GM23338 (cell line): ENCODE data around the gene EGFL6. TPM values are rescaled to one million over a fixed set of nuclear protein-coding genes. Genes with fewer than 3 reads are reported as not detected.

Source experiments
- ATAC-seq: fragments of 200-7000 bp; cut with Tn5 transposase; 3 replicates; pipeline ENCODE4 v1.9.1; 2020
- DNase-seq: peaks from one replicate; pipeline ENCODE4 v3.0.0-alpha.2; 2015; ENCODE audit warnings: low spot score
- H2AFZ ChIP-seq: fragments of 200-600 bp; sonication (generic); 2 replicates; pipeline ENCODE4 v1.8.0; 2016; ENCODE audit warnings: antibody characterized with exemption, mild to moderate bottlenecking, moderate library complexity
- H3F3A ChIP-seq: fragments of 200-600 bp; sonication (generic); replicated peaks from 2 replicates; pipeline ENCODE4 v1.8.0; 2017; ENCODE audit warnings: antibody characterized with exemption, mixed run types, low read depth
- H3K27ac ChIP-seq: fragments of 200-600 bp; sonication (generic); 2 replicates; pipeline ENCODE4 v1.6.1; 2016; ENCODE audit warnings: low read depth
- H3K27me3 ChIP-seq: fragments of 200-600 bp; sonication (generic); 2 replicates; pipeline ENCODE4 v1.8.0; 2016; ENCODE audit warnings: mild to moderate bottlenecking, mixed run types, moderate library complexity; ENCODE audit not compliant: insufficient read depth
- H3K36me3 ChIP-seq: fragments of 200-600 bp; sonication (generic); 2 replicates; pipeline ENCODE4 v1.8.0; 2016; ENCODE audit warnings: mild to moderate bottlenecking; ENCODE audit not compliant: insufficient read depth
- H3K4me1 ChIP-seq: fragments of 200-600 bp; sonication (generic); 2 replicates; pipeline ENCODE4 v1.8.0; 2016; ENCODE audit warnings: mild to moderate bottlenecking, moderate library complexity; ENCODE audit not compliant: insufficient read depth
- H3K4me2 ChIP-seq: fragments of 200-600 bp; sonication (generic); 2 replicates; pipeline ENCODE4 v1.7.1; 2017; ENCODE audit warnings: mixed run types
- H3K4me3 ChIP-seq: fragments of 200-600 bp; sonication (generic); 2 replicates; pipeline ENCODE4 v1.6.1; 2016; ENCODE audit warnings: mixed run types
- H3K79me2 ChIP-seq: fragments of 200-600 bp; sonication (generic); replicated peaks from 2 replicates; pipeline ENCODE4 v1.8.0; 2017; ENCODE audit warnings: mild to moderate bottlenecking; ENCODE audit not compliant: insufficient read depth
- H3K9me2 ChIP-seq: fragments of 200-600 bp; sonication (generic); 2 replicates; pipeline ENCODE4 v1.8.0; 2017; ENCODE audit not compliant: insufficient read depth
- H4K20me1 ChIP-seq: fragments of 200-600 bp; sonication (generic); replicated peaks from 2 replicates; pipeline ENCODE4 v1.8.0; 2017; ENCODE audit warnings: mild to moderate bottlenecking; ENCODE audit not compliant: insufficient read depth
- H3K27ac Mint-ChIP-seq: 2 replicates; pipeline ENCODE4 v1.8.0; 2020; ENCODE audit warnings: inconsistent platforms, mild to moderate bottlenecking, moderate library complexity, mixed read lengths
- H3K27me3 Mint-ChIP-seq: 3 replicates; pipeline ENCODE4 v1.8.0; 2022; ENCODE audit warnings: low read depth, mild to moderate bottlenecking, moderate library complexity, mixed read lengths, inconsistent platforms; ENCODE audit not compliant: insufficient read depth, poor library complexity
- H3K36me3 Mint-ChIP-seq: 3 replicates; pipeline ENCODE4 v1.8.0; 2021; ENCODE audit warnings: low read depth, mild to moderate bottlenecking, inconsistent platforms, moderate library complexity, mixed read lengths
- H3K4me1 Mint-ChIP-seq: 3 replicates; pipeline ENCODE4 v1.8.0; 2020; ENCODE audit warnings: mild to moderate bottlenecking, inconsistent platforms, mixed read lengths
- H3K4me3 Mint-ChIP-seq: 3 replicates; pipeline ENCODE4 v1.8.0; 2021; ENCODE audit warnings: moderate library complexity, mild to moderate bottlenecking, inconsistent platforms, mixed read lengths
- H3K9me3 Mint-ChIP-seq: 3 replicates; pipeline ENCODE4 v1.8.0; 2020; ENCODE audit warnings: moderate library complexity, mild to moderate bottlenecking, inconsistent platforms, mixed read lengths
- EZH2phosphoT487 ChIP-seq: fragments of 200-600 bp; sonication (generic); IDR thresholded peaks from one replicate; pipeline ENCODE4 v1.8.1; 2018; ENCODE audit warnings: antibody characterized with exemption; ENCODE audit not compliant: unreplicated experiment
- JUNB ChIP-seq: IDR thresholded peaks from one replicate; pipeline ENCODE4 v1.6.1; 2016; ENCODE audit warnings: antibody characterized with exemption; ENCODE audit not compliant: unreplicated experiment
- POLR2AphosphoS5 ChIP-seq: IDR thresholded peaks from 2 replicates; pipeline ENCODE4 v1.6.1; 2016; ENCODE audit warnings: antibody characterized with exemption, low read depth
- STAT1 ChIP-seq: IDR thresholded peaks from one replicate; pipeline ENCODE4 v1.6.1; 2016; ENCODE audit warnings: antibody characterized with exemption; ENCODE audit not compliant: unreplicated experiment
- polyA plus RNA-seq: library from polyadenylated mRNA; unstranded; fragments of >200 nt; fragmentation: Nextera tagmentation; extraction: Ambion mirVana; gene quantifications from 2 replicates; pipeline ENCODE4 v1.2.1, GENCODE V29; 2016
- total RNA-seq: library from RNA; depleted of rRNA; stranded (reverse); fragments of >200 nt; shearing (Covaris generic); gene quantifications from 2 replicates; pipeline ENCODE4 v1.2.3, GENCODE V29; 2014
- TF ChIP-seq, protein P1 (sequence below): IDR thresholded peaks from 2 replicates; pipeline ENCODE4 v1.6.1; 2016; ENCODE audit warnings: antibody characterized with exemption
- TF ChIP-seq, protein P2 (sequence below): fragments of 250-450 bp; sonication (Bioruptor Pico); IDR thresholded peaks from 2 replicates; pipeline ENCODE4 v1.5.0; 2020; ENCODE audit warnings: mild to moderate bottlenecking, moderate library complexity

Gene EGFL6
- total and polyA plus RNA-seq, 2 experiments from 2014 or later, result 1.2 to 2.6 TPM

DNA sequence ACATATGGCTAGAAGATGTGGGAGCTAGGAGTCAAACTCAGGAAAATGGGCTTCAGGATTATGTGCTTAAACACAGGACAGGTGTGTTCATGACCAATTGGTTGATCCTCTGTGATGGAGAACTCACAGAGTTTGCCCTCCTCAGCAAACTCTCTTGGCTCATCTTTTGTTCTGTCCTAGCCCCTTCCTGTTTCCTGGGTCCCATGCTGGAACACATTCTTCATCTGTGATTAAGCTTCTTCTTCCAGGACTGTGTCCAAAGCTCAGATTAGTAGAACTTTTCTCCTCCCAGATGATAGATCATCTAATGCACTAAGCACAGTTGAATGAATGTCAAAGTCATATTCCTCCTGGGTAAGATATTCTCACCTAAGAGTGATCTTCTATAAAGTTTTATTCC, 44.8 kb downstream of the EGFL6 start:
- no peaks in the 10 kb centered on the region for H3F3A ChIP-seq
- peaks cover 5% of the 10 kb centered on the region; the same call in 1 of the 2 replicates for H3K4me1 ChIP-seq
- Mint-ChIP-seq H3K27me3 (no peaks in the 10 kb centered on the region), H3K4me1 (no peaks in the 10 kb centered on the region), H3K27ac (no peak overlapping the region), H3K36me3 (0 out of 3 replicates have a peak, but pooled peaks cover 3% of the 10 kb centered on the region), H3K4me3 (no peak overlapping the region), H3K9me3 (peaks cover 2% of the 10 kb centered on the region; the same call in 2 of the 3 replicates)
- TF ChIP-seq POLR2AphosphoS5, result no peak
- no peak for TF ChIP-seq EZH2phosphoT487
- TF ChIP-seq JUNB, result no peak
- TF ChIP-seq, protein P1, sequence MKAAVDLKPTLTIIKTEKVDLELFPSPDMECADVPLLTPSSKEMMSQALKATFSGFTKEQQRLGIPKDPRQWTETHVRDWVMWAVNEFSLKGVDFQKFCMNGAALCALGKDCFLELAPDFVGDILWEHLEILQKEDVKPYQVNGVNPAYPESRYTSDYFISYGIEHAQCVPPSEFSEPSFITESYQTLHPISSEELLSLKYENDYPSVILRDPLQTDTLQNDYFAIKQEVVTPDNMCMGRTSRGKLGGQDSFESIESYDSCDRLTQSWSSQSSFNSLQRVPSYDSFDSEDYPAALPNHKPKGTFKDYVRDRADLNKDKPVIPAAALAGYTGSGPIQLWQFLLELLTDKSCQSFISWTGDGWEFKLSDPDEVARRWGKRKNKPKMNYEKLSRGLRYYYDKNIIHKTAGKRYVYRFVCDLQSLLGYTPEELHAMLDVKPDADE, result no peak
- no peak for TF ChIP-seq STAT1
- TF ChIP-seq, protein P2, sequence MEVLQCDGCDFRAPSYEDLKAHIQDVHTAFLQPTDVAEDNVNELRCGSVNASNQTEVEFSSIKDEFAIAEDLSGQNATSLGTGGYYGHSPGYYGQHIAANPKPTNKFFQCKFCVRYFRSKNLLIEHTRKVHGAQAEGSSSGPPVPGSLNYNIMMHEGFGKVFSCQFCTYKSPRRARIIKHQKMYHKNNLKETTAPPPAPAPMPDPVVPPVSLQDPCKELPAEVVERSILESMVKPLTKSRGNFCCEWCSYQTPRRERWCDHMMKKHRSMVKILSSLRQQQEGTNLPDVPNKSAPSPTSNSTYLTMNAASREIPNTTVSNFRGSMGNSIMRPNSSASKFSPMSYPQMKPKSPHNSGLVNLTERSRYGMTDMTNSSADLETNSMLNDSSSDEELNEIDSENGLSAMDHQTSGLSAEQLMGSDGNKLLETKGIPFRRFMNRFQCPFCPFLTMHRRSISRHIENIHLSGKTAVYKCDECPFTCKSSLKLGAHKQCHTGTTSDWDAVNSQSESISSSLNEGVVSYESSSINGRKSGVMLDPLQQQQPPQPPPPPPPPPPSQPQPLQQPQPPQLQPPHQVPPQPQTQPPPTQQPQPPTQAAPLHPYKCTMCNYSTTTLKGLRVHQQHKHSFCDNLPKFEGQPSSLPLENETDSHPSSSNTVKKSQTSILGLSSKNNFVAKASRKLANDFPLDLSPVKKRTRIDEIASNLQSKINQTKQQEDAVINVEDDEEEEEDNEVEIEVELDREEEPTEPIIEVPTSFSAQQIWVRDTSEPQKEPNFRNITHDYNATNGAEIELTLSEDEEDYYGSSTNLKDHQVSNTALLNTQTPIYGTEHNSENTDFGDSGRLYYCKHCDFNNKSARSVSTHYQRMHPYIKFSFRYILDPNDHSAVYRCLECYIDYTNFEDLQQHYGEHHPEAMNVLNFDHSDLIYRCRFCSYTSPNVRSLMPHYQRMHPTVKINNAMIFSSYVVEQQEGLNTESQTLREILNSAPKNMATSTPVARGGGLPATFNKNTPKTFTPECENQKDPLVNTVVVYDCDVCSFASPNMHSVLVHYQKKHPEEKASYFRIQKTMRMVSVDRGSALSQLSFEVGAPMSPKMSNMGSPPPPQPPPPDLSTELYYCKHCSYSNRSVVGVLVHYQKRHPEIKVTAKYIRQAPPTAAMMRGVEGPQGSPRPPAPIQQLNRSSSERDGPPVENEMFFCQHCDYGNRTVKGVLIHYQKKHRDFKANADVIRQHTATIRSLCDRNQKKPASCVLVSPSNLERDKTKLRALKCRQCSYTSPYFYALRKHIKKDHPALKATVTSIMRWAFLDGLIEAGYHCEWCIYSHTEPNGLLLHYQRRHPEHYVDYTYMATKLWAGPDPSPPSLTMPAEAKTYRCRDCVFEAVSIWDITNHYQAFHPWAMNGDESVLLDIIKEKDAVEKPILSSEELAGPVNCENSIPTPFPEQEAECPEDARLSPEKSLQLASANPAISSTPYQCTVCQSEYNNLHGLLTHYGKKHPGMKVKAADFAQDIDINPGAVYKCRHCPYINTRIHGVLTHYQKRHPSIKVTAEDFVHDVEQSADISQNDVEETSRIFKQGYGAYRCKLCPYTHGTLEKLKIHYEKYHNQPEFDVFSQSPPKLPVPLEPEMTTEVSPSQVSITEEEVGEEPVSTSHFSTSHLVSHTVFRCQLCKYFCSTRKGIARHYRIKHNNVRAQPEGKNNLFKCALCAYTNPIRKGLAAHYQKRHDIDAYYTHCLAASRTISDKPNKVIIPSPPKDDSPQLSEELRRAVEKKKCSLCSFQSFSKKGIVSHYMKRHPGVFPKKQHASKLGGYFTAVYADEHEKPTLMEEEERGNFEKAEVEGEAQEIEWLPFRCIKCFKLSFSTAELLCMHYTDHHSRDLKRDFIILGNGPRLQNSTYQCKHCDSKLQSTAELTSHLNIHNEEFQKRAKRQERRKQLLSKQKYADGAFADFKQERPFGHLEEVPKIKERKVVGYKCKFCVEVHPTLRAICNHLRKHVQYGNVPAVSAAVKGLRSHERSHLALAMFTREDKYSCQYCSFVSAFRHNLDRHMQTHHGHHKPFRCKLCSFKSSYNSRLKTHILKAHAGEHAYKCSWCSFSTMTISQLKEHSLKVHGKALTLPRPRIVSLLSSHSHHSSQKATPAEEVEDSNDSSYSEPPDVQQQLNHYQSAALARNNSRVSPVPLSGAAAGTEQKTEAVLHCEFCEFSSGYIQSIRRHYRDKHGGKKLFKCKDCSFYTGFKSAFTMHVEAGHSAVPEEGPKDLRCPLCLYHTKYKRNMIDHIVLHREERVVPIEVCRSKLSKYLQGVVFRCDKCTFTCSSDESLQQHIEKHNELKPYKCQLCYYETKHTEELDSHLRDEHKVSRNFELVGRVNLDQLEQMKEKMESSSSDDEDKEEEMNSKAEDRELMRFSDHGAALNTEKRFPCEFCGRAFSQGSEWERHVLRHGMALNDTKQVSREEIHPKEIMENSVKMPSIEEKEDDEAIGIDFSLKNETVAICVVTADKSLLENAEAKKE, result no peak
- H3K79me2 ChIP-seq, result no peaks in the 10 kb centered on the region
- H3K4me3 ChIP-seq, result no peak overlapping the region
- DNase-seq, result no peak
- H3K36me3 ChIP-seq, result no peaks in the 10 kb centered on the region
- no peak overlapping the region for H3K27ac ChIP-seq
- H4K20me1 ChIP-seq, result no peaks in the 10 kb centered on the region
- H3K27me3 ChIP-seq, result no peaks in the 10 kb centered on the region
- no peak overlapping the region for H2AFZ ChIP-seq
- ATAC-seq, result no peak
- no peaks in the 10 kb centered on the region for H3K9me2 ChIP-seq
- no peak overlapping the region for H3K4me2 ChIP-seq
